HG03469 (cell line): Measurements from ENCODE around the gene SPINK6.

Experiments used
- ATAC-seq: cut with Tn5 transposase; IDR thresholded peaks from one replicate; pipeline ENCODE4 v1.9.1; 2021; ENCODE audit warnings: mild to moderate bottlenecking, moderate library complexity, moderate number of reproducible peaks; ENCODE audit not compliant: unreplicated experiment

The SPINK6 gene, protein sequence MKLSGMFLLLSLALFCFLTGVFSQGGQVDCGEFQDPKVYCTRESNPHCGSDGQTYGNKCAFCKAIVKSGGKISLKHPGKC

DNA sequence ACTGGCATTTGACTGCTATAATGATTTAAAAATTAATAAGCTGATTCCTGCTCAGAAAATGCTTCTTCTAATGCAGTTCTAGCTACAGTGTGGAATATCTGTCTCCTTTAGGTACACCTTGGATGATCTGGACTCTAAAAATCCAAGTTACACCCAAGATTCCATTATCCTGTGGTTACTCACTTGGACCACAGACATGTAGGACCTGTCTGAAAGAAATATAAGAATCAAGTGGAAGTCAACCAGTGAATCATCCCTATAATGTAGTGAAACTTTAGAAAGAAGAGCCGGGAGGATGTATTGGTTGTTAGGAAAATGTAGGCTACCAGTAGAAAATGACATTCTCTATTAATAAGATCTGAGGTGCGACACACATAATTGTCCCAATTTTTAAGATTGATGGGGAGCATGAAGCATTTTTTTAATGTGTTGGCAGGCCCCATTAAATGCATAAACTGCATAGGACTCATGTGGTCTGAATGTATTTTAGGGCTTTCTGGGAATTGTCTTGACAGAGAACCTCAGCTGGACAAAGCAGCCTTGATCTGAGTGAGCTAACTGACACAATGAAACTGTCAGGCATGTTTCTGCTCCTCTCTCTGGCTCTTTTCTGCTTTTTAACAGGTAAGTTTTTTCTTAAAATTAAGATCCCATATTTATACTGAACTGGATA lies at the start of gene SPINK6:
TSS of gene SPINK6 (plus strand) at position 512 of the 673 bp plus-strand sequence. CDS start at position 567, 55 bp downstream.
- no peak for ATAC-seq

DNA sequence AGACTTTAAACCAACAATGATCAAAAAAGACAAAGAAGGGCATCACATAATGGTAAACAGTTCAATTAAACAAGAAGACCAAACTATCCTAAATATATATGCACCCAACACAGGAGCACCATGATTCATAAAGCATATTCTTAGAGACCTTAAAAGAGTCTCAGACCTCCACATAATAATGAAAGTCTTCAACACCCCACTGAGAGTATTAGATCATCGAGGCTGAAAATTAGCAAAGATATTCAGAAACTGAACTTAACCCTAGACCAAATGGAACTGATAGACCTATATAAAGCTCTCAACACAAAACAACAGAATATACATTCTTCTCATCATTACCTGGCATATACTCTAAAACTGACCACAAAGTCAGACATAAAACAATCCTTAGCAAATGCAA lies 46.2 kb upstream of the SPINK6 start:
- ATAC-seq: no peak

DNA sequence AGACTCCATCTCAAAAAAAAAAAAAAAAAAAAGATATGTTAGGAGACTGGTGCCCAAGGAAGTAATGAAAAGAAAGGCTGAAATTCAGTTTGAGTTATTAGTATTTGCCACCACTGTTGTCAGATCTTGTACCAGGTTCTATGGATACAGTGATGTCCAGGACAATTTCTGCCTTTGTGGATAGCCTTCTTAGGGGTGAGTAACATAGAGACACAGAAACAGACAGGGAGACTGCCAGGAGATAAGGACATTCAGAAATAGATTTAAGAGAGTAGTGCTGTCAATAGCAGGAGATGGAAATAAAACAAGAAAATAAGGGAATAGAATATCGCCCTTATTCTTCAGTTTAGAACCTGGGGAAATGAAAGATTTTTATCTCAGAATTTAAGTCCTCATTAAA lies 40.8 kb upstream of the SPINK6 start:
- ATAC-seq: no peak

DNA sequence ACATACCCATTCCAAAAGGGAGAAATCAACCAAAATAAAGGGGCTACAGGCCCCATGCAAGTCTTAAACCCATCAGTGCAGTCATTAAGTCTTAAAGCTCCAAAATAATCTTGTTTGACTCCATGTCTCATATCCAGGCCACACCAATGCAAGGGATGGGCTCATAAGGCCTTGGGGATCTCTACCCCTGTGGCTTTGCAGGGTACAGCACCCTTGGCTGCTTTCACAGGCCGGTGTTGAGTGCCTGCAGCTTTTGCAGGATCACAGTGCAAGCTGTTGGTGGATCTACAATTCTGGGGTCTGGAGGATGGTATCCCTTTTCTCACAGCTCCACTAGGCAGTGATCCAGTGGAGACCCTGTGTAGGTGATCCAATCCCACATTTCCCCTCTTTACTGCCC lies 39.5 kb upstream of the SPINK6 start:
- ATAC-seq: no peak

DNA sequence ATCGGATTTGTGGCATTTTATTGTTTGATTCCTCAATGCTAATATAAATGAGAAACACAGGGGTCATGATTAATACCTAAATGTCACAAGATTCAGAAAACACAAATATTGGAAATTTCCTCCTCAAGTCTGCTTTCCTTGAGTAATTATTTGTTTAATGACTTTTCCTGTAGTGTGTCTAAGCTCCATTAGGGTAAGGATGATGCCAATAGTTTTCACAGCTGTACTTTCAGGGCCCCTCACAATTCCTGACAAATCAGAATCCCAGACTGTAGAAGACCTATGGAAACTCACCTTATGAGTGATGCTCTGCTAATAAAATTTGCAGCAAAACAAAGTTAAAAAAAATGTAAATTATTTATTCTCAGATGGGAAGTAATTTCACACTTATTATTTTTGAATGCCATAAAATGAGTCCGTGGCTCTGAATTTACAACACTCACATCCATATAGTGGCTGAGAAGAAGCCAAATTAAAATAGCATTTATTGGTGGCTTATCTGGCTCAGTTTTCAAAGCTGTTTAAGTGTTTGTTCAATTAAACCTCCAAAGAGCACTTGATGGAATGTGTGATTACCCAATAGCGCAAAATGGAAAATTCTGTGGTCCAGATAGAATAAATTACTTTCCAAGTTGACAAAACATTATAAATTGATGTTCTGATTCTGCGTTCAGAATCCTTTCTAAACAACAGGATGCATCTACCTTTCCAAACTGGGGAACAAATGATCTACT lies 36.1 kb upstream of the SPINK6 start:
- ATAC-seq: no peak

DNA sequence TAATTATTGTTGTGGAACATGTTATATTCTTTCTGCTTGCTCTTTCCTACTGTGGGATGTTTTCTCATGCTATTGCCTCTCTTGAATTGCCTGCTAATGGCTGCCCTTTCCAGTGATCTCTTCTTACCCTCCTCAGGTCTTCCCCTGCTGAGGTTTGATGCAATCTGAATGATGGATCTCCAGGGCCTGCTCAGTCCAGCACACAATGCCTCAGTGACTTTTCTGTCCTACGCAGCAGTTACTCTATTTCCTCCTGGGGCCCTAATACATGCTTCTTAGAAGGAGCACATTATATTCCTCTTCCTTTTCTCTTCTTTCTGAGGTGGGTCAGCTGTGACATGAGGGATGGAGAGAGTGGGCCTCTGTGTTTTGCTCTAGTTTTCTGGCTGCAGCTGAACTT lies 34.6 kb upstream of the SPINK6 start, which contains the start of gene SPINK14:
TSS of gene SPINK14 (plus strand) at position 301 of the 400 bp plus-strand sequence. CDS start 1,187 bp downstream, outside the sequence.
- ATAC-seq: no peak

DNA sequence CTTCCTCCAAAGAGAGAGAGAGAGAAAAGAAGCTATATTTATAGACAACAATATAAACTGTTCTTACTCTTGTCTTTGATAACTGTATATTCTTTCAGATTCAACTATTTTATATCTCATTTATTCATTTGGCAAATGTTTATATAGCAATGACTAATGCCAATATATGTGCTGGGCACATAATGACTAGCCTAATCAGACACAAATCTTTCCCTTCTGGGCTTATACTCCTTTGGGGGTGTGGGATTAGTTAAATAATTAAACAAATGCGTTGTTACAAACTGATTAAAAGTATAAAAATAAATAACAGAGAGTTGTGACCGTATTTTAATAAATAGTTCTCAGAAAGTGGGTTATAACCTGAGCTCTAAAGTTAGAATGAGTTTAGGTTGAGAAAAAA lies 30.5 kb upstream of the SPINK6 start:
- ATAC-seq: no peak

DNA sequence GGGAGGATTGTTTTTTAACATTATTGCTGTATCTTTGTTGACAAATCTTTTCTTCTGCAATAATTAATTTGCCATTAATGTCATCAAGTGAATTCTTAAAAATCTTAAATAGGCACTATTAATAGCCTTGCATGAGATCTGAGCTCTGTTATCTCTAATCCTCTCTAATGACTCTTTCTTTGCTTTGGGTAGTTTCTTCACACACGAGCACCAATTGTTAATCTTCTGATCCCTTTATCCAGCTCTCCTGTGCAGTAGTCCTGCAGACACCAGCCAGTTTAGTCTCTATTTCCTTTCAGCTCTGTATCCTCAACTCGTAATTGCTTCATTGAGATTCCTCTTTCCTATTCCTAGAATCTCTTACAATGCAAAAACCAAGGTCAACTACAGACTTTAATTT lies 26.4 kb upstream of the SPINK6 start:
- no peak for ATAC-seq

DNA sequence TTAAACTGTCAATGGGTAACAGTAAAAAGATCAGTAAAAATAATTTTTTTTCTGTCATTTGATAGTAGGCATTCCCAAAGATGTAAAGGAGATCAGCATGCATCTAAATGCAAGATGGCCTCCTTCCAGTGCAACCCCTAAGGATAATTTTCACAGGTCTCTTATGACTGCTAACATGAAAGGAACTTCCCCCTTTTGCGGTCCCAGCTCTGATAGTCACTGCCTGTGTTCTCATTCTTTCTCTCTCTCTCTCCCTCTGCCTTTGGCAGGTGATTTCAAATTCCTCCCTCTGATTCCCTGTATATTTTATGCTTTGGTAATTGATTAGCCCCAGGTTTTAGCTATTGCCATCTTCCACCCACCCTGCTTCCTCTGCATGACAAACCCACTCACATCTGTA lies 25.6 kb upstream of the SPINK6 start:
- ATAC-seq: no peak

DNA sequence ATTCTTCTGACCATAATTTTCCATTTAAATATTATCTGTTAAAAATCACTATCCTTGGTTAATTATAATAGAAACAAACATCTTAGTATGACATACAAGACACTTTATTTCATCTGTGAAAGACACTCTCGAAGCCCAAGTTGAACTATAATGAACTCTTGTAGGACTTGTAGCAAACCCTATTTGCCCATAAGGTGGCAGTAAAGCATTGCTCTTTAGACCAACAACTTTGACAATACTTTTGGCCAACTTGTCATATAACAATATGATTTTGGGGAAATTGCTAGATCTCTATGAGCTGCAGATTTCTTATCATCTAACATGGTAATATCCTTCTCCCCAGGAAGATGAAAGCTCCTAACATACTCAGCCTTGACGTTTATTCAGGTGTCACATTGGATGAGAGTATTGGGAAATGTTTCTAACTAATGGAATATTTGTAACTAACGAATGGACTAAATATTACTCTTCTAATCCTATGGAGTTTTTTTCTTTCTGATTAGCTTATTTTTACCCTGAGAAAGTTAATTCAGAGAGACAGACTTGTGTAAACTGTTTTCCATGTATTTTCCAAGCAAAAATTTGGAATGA lies 23.5 kb upstream of the SPINK6 start:
- ATAC-seq: peak; percentile 54

DNA sequence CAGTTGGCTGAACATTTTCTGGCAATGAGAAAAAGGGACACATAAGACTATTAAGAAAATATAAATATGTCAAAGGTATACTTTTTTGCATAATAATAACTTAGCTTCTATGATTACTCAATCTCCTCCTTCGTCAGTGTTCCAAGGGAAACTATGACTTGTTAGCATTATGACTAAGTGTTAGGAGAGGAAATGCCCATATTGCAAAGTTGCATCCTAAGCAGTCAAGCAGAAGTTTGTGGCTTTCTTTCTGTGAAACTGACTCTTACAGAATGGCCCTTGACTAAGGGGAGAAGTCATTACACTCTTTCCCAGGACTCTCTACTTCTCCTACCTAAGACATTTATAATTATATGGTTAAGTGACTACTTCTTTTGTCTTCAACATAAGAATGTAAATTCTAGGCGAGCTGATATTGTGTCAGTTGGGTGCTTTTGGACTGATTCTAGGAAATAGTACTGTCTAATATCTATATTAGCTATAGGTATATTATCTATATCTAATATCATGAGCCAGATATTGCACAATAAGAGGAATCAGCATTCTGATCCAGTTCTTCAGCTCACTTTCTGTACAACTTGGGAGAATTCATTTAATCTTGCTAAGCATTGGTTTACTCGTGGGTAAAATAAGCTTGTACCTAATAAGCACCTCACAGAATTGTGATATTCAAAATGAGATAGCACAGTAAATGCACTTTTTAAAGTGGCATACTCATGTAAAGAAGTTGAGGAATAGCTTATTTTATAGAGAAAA lies 16.4 kb upstream of the SPINK6 start:
- ATAC-seq: peak; percentile 90

DNA sequence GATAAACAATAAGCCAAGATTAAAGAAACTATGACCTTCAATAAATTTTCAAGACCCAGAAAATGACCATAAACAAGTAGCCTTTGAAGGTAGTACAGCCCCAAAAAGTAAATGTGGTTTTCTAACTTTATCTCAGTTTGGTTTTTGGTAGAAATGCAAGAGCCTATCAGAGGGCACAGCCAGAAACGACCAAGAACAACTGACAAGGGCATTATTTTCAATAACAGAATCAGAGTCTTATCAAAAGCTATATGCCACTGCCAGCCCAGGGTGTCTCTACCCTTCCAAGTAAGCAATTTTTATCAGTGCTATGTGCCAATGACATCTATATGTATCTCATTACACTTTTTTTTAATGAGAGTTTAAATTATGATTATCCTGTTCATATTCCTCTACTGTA lies 11.8 kb upstream of the SPINK6 start:
- no peak for ATAC-seq

DNA sequence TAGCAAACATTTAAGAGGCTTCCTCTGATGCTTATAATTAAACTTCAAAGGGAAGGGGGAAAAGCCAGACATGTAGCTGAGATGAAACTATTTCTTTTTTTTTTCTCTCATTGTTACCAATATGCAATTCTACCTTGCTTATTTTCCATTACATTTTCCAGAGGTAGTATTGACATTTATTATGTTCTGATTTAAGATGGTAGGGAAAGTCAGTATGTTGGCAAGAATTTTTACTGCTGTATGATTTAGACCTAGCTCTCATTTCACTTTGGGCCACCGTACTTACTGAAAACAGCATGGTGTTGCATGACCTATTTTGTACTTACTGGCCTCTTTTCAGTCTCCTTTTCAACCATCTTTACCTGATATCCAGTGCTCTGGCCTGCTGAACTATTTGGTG lies 9.6 kb upstream of the SPINK6 start:
- no peak for ATAC-seq

DNA sequence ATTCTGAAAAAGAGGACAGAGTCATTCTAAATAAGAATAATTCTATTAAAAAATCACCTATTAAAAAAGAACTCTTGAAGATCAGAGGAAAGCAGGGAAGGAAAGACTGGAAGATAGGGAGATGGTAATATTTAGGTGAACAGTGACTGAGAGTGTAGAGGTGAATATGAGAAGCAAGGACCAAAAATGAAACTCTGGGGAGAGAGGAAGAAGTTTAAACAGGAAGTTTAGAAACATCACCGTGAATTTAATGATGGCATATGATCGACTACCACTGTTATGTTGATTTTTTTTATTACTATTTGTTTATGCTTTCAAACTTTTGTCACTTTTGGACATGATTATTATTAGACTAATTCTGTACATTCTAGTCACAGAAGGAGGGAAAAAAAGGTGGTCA lies 1.7 kb upstream of the SPINK6 start:
- no peak for ATAC-seq

DNA sequence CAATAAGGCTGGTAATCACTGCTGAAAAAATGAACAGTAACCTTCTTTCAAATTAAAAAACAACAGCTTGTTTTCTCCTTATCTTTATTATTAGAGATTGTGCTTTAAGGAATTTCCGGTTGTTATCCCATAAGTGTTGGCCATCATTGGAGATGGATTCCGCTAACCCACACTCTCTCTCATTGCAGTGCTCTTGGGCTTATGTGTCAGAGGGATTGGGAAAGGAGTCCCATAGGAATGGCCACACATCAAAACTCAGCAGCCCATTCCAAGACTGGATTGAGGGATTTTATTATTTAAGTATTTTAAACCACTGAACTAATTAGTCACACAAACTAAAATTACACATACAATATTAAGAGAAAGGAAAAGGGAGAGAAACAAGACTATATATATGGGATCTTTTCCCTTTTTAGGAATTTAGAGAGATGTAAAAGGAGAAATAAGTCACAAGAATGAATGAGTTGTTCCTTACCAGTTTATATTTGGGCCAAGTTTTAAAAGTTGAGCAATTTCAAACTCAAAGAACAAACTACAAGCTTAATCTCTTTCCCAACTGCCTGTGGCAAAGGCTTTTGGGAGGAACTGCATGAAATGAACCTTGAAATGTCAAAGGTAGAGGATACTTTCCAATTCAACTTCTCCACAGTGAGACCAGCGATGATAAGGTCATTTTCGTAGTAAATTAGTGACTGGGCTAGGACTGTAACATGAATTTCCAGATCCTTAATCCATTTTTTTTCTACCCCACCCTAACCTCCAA lies 2.4 kb downstream of the SPINK6 start:
- no peak for ATAC-seq

DNA sequence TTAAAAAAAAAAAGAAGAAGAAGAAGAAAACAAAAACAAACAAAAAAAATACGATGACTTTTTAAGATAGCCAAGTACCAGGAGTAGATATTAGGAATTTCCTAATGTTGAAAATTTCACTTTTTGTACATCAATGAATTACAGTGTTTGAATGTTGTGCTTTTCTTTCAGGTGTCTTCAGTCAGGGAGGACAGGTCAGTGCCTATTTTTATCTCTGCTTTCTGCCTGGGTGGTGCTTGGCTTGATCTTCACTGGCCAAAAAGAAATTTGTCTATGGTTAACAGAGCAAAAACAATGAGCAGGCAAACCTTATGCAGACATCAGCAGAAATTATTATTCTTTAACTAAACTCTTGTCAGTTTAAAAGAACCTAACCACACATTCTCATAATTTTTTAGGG lies 3.0 kb downstream of the SPINK6 start:
- ATAC-seq: no peak

DNA sequence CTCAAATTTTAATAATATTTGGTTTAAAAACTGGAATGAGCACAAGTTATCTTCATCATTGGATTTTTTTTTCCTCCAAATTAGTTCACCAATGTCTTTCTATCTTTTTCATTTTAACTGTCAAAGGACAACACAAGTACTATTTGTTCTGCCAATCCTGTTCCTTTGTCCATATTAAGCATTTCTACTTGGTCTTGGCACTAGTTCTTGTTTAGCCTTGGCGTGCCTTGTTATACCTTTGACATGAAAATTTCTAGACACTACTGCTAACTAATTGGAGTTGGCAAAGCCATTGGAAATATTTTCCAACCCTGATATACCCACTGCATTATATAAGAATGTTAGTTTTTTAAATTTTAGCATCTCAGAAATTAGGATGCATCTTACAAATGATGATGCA lies 3.8 kb downstream of the SPINK6 start:
- ATAC-seq: no peak

DNA sequence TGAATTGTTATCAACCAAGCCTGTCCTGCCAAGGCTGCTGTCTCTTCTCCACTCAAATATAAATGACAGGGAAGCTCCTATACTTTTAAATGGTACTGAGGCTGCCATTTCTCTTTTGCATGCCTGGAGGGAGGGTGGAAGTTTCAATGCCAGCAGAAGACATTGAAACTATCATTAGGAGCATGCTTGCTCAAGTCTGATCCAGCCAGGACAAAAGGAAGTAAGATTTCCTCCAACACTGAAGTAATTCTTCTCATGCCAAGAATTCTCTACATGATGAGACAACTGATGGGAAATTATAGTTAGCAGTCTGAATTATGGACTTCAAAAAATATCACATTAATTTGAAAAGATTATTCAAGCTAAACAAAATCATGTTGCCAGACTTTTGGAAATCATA lies 5.4 kb downstream of the SPINK6 start:
- no peak for ATAC-seq

DNA sequence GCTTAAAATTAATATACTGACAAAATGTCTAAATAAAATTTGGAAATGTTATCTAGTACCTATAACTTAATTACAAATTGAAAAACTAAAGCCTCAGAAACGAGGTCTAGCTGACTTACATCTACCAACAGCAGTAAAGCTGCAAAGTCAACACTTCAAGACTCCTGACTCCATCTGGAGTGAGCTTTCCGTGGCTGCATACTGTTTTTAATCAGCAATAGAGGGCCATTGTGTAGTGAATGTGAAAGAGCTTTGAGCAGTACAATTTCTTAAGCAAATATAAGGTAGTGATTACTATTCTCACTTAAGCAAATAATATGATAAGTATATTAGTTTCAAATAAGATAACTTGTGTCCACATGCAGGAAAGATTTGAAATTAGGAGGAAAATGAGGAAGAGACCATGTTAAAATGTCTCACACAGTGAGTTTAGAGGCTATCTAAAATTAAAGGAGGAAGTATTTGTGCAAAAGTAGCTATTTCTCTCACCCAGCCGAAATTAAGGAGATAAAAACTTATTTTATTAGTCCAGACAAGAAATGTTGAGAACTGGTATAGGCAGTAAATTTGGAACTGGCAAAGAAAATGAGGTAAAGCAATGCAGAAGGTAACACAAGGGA lies 6.4 kb downstream of the SPINK6 start:
- ATAC-seq: no peak

DNA sequence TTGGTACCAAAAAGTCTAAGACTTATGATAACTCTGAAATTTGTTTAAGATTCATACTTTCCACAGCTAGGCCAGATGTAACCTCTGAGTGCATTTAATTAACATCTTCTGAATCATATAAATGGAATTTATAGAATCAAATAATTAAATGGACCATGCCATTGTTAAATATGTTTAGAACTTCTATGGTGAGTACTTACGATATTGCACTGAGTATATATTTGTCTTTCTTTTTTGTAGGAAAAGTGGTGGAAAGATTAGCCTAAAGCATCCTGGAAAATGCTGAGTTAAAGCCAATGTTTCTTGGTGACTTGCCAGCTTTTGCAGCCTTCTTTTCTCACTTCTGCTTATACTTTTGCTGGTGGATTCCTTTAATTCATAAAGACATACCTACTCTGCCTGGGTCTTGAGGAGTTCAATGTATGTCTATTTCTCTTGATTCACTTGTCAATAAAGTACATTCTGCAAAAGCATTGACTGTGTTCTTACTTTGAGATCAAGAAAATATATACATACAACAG lies 11.9 kb downstream of the SPINK6 start:
- no peak for ATAC-seq
